Ovary (tissue), 9 donors: ENCODE data around the gene ENO1. TPM values are rescaled to one million over a fixed set of nuclear protein-coding genes. Genes with fewer than 3 reads are reported as not detected.

Experiments used
- DNase-seq, 5 donors: peaks; one replicate each; pipeline ENCODE4 v3.0.0-alpha.2; 2019 to 2020
- H3K27ac ChIP-seq, 2 donors: fragments of 200-600 bp; one replicate each; pipeline versions ENCODE4 v1.5.1 to v1.8.0; 2019 to 2022
- H3K27me3 ChIP-seq: fragments of 200-600 bp; one replicate; pipeline ENCODE4 v1.8.0; 2022
- H3K36me3 ChIP-seq: fragments of 200-600 bp; sonication (generic); one replicate; pipeline ENCODE4 v1.5.1; 2019
- H3K4me1 ChIP-seq: one replicate; pipeline ENCODE4 v1.8.1; 2013; ENCODE audit warnings: mild to moderate bottlenecking, moderate library complexity; ENCODE audit not compliant: insufficient read depth
- H3K4me3 ChIP-seq: fragments of 200-600 bp; sonication (generic); one replicate; pipeline ENCODE4 v1.5.1; 2017
- H3K9me3 ChIP-seq, 2 donors: fragments of 200-600 bp in 1 of 2; sonication (generic) in 1 of 2; one replicate each; pipeline versions ENCODE4 v1.5.1 to v1.8.1; 2013 to 2019; ENCODE audit warnings: mild to moderate bottlenecking in 1 of 2, moderate library complexity in 1 of 2
- EP300 ChIP-seq: sonication (generic); formaldehyde crosslinking; IDR thresholded peaks from one replicate; pipeline ENCODE4 v1.6.1; 2017; ENCODE audit warnings: antibody characterized with exemption
- POLR2A ChIP-seq: fragments of 450-650 bp; IDR thresholded peaks from one replicate; pipeline ENCODE4 v1.6.1; 2017; ENCODE audit warnings: antibody characterized with exemption, mild to moderate bottlenecking, moderate library complexity
- WGBS, 3 donors: extraction: QIAGEN DNeasy Blood & Tissue Kit in 1 of 3; methylation state at CpG; one replicate each; pipeline versions ENCODE4 v1.1.5 to v1.1.7; 2013 to 2017; 5-methylcytosine and 5-hydroxymethylcytosine counted together
- intact Hi-C, 4 donors: fragments of 100-400 bp; cut with DNase I; formaldehyde crosslinking; loops; one replicate each; pipeline versions ENCODE4 v1.11.0 to v1.15.1; 2022 to 2023
- polyA plus RNA-seq, 2 donors: library from polyadenylated mRNA; stranded (reverse); fragments of 200-250 nt in 1 of 2; fragments of 350-450 nt in 1 of 2; fragmentation: Illumina TruSeq in 1 of 2; extraction: RNeasy Lipid Tissue Mini Kit (QIAGEN cat#74804) in 1 of 2; gene quantifications; one replicate each; pipeline ENCODE4 v1.2.3, GENCODE V29; 2013 to 2014
- total RNA-seq, 7 donors: library from RNA; depleted of rRNA in 2 of 7; stranded (reverse); fragments of >200 nt in 2 of 7; fragmentation: NEBNext Ultra II Directional in 3 of 7; extraction: Animal tissue kit (Norgen Biotek cat#: 25700) in 3 of 7; gene quantifications; one replicate each; pipeline versions ENCODE4 v1.1.0 to v1.2.4, GENCODE V29; 2016 to 2023
- TF ChIP-seq, protein P1 (sequence below), 3 donors: fragments of 450-650 bp in 2 of 3; fragments of 200-600 bp in 1 of 3; IDR thresholded peaks; one replicate each; pipeline versions ENCODE4 v1.5.1 to v1.8.0; 2016 to 2022; ENCODE audit warnings: antibody characterized with exemption in 3 of 3, mild to moderate bottlenecking in 1 of 3
- donor health status: DM: no; HTN: no; CAD: no; lungs with moderate emphysema.
- donor health status: DM: no; HTN: no; CAD: no.
- donor health status: Bipolar disorder and iron deficiency.
- donor health status: DM: yes; HTN: yes; CAD: no.
- donor health status: DM: no; HTN: no; CAD: no.
- donor health status: DM: yes; HTN: yes; CAD: no.

ENO1 gene
- total and polyA plus RNA-seq, 9 donors = 158 to 569 (median 404) TPM

DNA sequence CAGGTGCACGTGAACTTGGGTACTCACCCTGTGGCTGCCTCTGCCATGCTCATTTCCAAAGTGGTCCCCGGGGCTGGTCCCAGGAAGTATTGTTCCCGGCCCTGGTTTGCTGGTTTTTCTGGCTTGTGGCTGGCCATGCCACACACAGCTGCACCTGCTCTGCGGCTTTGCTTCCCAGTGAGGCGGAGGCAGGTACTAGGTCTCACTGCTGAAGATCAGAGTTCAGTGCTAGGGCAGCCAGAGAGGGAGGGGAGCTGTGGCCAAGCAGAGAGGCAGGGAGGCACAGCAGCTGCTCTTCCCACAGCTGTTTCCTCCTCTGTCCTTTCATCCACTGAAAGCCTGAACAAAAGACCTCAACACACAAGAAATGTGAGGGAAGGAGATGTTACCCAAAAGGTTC is 30.5 kb downstream of the ENO1 start:
- Histone ChIP-seq H3K9me3 (no peaks in the 10 kb centered on the region), H3K4me1 (peaks cover 8% of the 10 kb centered on the region), H3K36me3 (no peaks in the 10 kb centered on the region), H3K27ac (no peak overlapping the region), H3K27me3 (no peaks in the 10 kb centered on the region), H3K4me3 (no peak overlapping the region)
- intact Hi-C loops = no loop called here
- DNase-seq = no peak
- TF ChIP-seq, protein P1, sequence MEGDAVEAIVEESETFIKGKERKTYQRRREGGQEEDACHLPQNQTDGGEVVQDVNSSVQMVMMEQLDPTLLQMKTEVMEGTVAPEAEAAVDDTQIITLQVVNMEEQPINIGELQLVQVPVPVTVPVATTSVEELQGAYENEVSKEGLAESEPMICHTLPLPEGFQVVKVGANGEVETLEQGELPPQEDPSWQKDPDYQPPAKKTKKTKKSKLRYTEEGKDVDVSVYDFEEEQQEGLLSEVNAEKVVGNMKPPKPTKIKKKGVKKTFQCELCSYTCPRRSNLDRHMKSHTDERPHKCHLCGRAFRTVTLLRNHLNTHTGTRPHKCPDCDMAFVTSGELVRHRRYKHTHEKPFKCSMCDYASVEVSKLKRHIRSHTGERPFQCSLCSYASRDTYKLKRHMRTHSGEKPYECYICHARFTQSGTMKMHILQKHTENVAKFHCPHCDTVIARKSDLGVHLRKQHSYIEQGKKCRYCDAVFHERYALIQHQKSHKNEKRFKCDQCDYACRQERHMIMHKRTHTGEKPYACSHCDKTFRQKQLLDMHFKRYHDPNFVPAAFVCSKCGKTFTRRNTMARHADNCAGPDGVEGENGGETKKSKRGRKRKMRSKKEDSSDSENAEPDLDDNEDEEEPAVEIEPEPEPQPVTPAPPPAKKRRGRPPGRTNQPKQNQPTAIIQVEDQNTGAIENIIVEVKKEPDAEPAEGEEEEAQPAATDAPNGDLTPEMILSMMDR (IDR thresholded peaks at IDR 0.05) = no peak
- 59 to 71% (median 68%) methylated on average over 5 of the region's 5 CpGs for WGBS, 3 donors

DNA sequence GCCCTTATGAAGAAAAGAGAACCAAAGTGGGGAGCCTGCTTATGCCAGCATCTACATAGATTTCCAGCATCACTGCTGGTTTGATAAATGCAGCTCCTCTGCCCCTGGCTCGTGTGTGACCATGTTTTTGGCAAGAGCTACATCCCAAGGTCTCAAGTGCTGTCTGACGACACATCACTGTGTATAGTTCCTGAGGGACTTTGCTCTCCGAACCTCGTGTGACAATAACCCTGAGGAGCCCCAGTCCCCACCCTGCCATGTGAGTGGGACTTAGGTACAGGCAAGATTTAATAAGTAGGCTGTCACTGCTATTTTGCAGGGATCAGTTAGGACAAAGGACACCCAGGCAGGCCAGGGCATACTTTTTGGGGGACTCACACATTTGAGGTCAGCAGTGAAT is 32.2 kb downstream of the ENO1 start:
- TF ChIP-seq EP300 (no peak), POLR2A (no peak)
- TF ChIP-seq, protein P1 (IDR thresholded peaks at IDR 0.05) = no peak
- Histone ChIP-seq H3K4me1 (peaks cover 8% of the 10 kb centered on the region), H3K36me3 (no peaks in the 10 kb centered on the region), H3K4me3 (no peak overlapping the region), H3K27ac (no peak overlapping the region), H3K27me3 (no peaks in the 10 kb centered on the region), H3K9me3 (no peaks in the 10 kb centered on the region)
- intact Hi-C loops = no loop called here
- 83 to 91% (median 84%) methylated on average over 4 of the region's 4 CpGs for WGBS, 3 donors
- no peak for DNase-seq

DNA sequence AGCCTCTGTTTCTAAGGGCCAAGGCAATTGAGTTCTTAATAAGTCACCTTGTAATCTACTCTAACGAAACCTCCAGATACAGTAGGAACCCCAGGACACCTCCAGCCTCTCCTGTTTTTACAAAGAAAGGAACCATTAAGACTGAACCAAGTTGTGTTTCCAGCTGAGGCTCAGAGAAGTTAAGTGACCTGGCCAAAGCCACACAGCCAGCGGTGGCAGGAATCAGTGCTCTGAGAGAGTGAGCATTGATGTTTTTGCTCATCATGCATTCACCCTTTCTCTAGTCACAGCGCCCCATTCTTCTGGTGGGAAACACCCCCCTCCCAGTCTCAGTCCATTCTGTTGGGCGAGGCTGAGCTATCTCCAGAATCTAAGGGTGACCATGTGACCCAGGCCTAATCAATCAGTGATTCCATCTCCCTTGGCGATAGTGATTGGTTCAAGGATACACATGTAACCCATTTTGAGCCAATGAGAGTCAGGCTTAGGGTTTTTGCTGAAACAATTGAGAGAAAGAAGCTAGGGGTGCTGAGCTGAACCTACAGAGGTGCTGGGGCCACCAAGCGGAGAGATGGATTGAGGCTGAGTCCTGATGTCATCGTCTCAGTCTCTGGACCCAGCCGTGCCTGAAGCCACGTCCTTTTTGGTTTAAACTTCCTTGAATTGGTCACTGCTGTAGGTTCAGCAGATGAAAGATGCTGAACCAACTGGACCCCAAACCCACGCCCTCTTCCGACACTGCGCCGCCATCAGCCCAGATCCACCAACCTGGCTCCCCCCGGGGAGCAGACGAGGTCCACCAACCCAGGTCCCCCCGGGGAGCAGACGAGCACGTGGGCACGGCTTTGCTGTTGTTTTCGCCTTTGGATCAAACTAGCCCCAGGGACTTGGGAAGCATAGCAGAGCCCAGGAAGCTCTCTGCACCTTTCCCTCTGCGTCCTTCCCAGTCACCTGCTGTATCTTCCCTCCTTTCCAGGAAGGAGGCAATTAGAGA is 33.1 kb downstream of the ENO1 start:
- H3K36me3 ChIP-seq = no peaks in the 10 kb centered on the region
- H3K27ac ChIP-seq = no peak overlapping the region
- H3K4me3 ChIP-seq = no peak overlapping the region
- WGBS, 3 donors = 86 to 91% (median 87%) methylated on average over 21 of the region's 21 CpGs
- intact Hi-C loops = no loop called here
- H3K27me3 ChIP-seq = no peaks in the 10 kb centered on the region
- no peak for TF ChIP-seq POLR2A
- no peak for TF ChIP-seq EP300
- TF ChIP-seq, protein P1 (IDR thresholded peaks at IDR 0.05) = no peak
- no peak for DNase-seq
- H3K9me3 ChIP-seq = no peaks in the 10 kb centered on the region
- peaks cover 8% of the 10 kb centered on the region for H3K4me1 ChIP-seq

DNA sequence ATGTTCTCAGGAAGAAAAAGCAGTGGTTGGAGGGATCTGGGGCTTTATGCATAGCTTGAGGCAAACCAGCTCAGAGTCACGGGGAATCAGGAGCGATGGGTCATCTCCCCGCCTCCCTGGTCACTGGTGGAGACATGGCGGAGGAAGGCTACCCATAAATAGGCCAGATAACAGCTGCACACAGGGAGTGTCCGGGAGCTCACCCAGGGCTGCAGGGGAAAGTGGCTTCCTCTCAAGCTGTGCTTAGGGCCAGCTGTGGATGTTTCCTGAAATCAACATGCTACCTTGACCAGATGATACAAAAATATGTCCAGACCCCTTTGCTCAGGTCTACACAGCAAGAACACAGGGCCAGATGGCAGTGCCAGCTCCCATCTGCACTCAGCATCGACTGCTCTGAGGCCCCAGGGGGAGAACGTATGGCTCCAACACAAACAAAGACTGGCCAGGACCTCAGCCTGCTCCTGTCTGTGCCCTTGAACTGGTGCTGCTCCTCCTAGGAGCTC is 33.9 kb downstream of the ENO1 start:
- Histone ChIP-seq H3K27me3 (no peaks in the 10 kb centered on the region), H3K36me3 (no peaks in the 10 kb centered on the region), H3K9me3 (no peaks in the 10 kb centered on the region), H3K27ac (no peak overlapping the region), H3K4me1 (peaks cover 8% of the 10 kb centered on the region), H3K4me3 (no peak overlapping the region)
- intact Hi-C loops = no loop called here
- TF ChIP-seq, protein P1 (IDR thresholded peaks at IDR 0.05) = no peak
- no peak for TF ChIP-seq EP300
- TF ChIP-seq POLR2A = no peak
- WGBS, 3 donors = 1 to 11% (median 3%) methylated on average over 7 of the region's 7 CpGs
- peak in 2 of 5 donors; percentile 42 to 57 for DNase-seq
